GM12878 (cell line): ENCODE results near the gene SLC26A8. TPM values are rescaled to one million over a fixed set of nuclear protein-coding genes. Genes with fewer than 3 reads are reported as not detected.

Experiments
- ATAC-seq: fragments of 200-7000 bp; cut with Tn5 transposase; 3 replicates; pipeline ENCODE4 v1.9.1; 2020; ENCODE audit warnings: mild to moderate bottlenecking, moderate library complexity
- BruUV-seq: library from RNA; stranded (reverse); fragments of 400-500 nt; replicated peaks from 2 replicates; lab custom pipeline; 2021; lab: Mats Ljungman, UMichigan
- CTCF ChIA-PET: fragments of 300-600 bp; sonication (Branson Sonifier 250); formaldehyde crosslinking; extraction: SDS; loops from one replicate; lab custom pipeline; 2021; ENCODE audit warnings: inconsistent platforms; lab: Yijun Ruan, JAX
- POLR2A ChIA-PET: fragments of 350-600 bp; formaldehyde crosslinking; extraction: SDS; loops from one replicate; lab custom pipeline; 2021; ENCODE audit warnings: inconsistent platforms; lab: Charles Lee
- RAD21 ChIA-PET: fragments of 300-600 bp; sonication (Branson Sonifier 250); formaldehyde crosslinking; loops from one replicate; lab custom pipeline; 2023; ENCODE audit warnings: antibody characterized with exemption; ENCODE audit not compliant: unreplicated experiment; lab: Charles Lee
- SMC1A ChIA-PET: fragments of 300-600 bp; sonication (Branson Sonifier 250); formaldehyde crosslinking; loops from one replicate; lab custom pipeline; 2023; ENCODE audit not compliant: unreplicated experiment, uncharacterized antibody; lab: Charles Lee
- DNase-seq: peaks from one replicate; pipeline ENCODE4 v3.0.0-alpha.2; 2011; ENCODE audit warnings: low read depth, low spot score
- FAIRE-seq: peaks from 3 replicates; lab custom pipeline; 2011; peaks lifted over from hg19 to GRCh38; lab: Jason Lieb, UNC
- H2AFZ ChIP-seq: 2 replicates; pipeline ENCODE4 v1.6.0; 2011; ENCODE audit warnings: low read depth, low read length, control low read depth; ENCODE audit not compliant: control insufficient read depth
- H3K27ac ChIP-seq: 2 replicates; pipeline ENCODE4 v1.5.1; 2011; ENCODE audit warnings: control low read depth; ENCODE audit not compliant: control insufficient read depth, insufficient read depth
- H3K27me3 ChIP-seq, 2 experiments: replicated peaks in 1 of 2; 2 replicates each; pipeline versions ENCODE4 v1.6.0 to v1.6.1; 2011; ENCODE audit warnings: low read length in 1 of 2; ENCODE audit not compliant: control insufficient read depth in 2 of 2, insufficient read depth in 2 of 2
- H3K36me3 ChIP-seq, 2 experiments: 2 replicates each; pipeline ENCODE4 v1.5.1; 2011; ENCODE audit warnings: low read length in 1 of 2; ENCODE audit not compliant: control insufficient read depth in 2 of 2, insufficient read depth in 2 of 2
- H3K4me1 ChIP-seq: 2 replicates; pipeline ENCODE4 v1.6.1; 2011; ENCODE audit warnings: mild to moderate bottlenecking, low read length, moderate library complexity, mixed read lengths; ENCODE audit not compliant: control insufficient read depth, insufficient read depth
- H3K4me2 ChIP-seq: 2 replicates; pipeline ENCODE4 v1.6.0; 2011; ENCODE audit warnings: control low read depth; ENCODE audit not compliant: control insufficient read depth, insufficient read depth
- H3K4me3 ChIP-seq: fragments of 200-600 bp; sonication (generic); 2 replicates; pipeline ENCODE4 v1.5.1; 2016
- H3K79me2 ChIP-seq: 2 replicates; pipeline ENCODE4 v1.6.0; 2011; ENCODE audit warnings: low read length; ENCODE audit not compliant: control insufficient read depth, insufficient read depth
- H3K9ac ChIP-seq: 2 replicates; pipeline ENCODE4 v1.8.0; 2011; ENCODE audit warnings: low read length, control low read depth, mixed read lengths; ENCODE audit not compliant: control insufficient read depth, insufficient read depth
- H3K9me3 ChIP-seq: replicated peaks from 3 replicates; pipeline ENCODE4 v1.5.1; 2011; ENCODE audit warnings: mild to moderate bottlenecking, low read length; ENCODE audit not compliant: control insufficient read depth, insufficient read depth
- H4K20me1 ChIP-seq: 2 replicates; pipeline ENCODE4 v1.6.0; 2011; ENCODE audit not compliant: control insufficient read depth, insufficient read depth
- DPF2 ChIP-seq: fragments of 450-650 bp; IDR thresholded peaks from 2 replicates; pipeline ENCODE4 v1.6.1; 2017; ENCODE audit warnings: mild to moderate bottlenecking
- ESRRA ChIP-seq: IDR thresholded peaks from 2 replicates; pipeline ENCODE4 v1.6.1; 2012; ENCODE audit warnings: mild to moderate bottlenecking, low read length, improper control_type of control experiment
- FOXK2 ChIP-seq: fragments of 450-650 bp; IDR thresholded peaks from 2 replicates; pipeline ENCODE4 v1.6.1; 2017; ENCODE audit warnings: mild to moderate bottlenecking, moderate library complexity
- GATAD2B ChIP-seq: fragments of 450-650 bp; conservative IDR thresholded peaks from 2 replicates; pipeline ENCODE4 v1.6.1; 2017; ENCODE audit warnings: low read depth, mild to moderate bottlenecking, moderate library complexity
- HSF1 ChIP-seq: fragments of 150-350 bp; IDR thresholded peaks from 2 replicates; pipeline ENCODE4 v1.6.1; 2014; ENCODE audit warnings: mild to moderate bottlenecking, low read depth, low read length
- KAT2A ChIP-seq: conservative IDR thresholded peaks from 2 replicates; pipeline ENCODE4 v1.6.1; 2011; ENCODE audit warnings: low read depth, low read length; ENCODE audit not compliant: control insufficient read depth
- MYB ChIP-seq: fragments of 150-350 bp; IDR thresholded peaks from 2 replicates; pipeline ENCODE4 v1.6.1; 2014; ENCODE audit warnings: mild to moderate bottlenecking, low read depth, low read length, borderline replicate concordance
- MYC ChIP-seq: IDR thresholded peaks from 2 replicates; pipeline ENCODE4 v1.6.1; 2011; ENCODE audit warnings: mild to moderate bottlenecking, low read length, moderate library complexity, inconsistent platforms; ENCODE audit not compliant: insufficient read depth, insufficient replicate concordance, insufficient read length, severe bottlenecking
- NFXL1 ChIP-seq: fragments of 450-650 bp; IDR thresholded peaks from 2 replicates; pipeline ENCODE4 v1.6.1; 2017; ENCODE audit warnings: antibody characterized with exemption, mild to moderate bottlenecking, borderline replicate concordance
- NR2C1 ChIP-seq: fragments of 450-650 bp; IDR thresholded peaks from 2 replicates; pipeline ENCODE4 v1.6.1; 2017; ENCODE audit warnings: antibody characterized with exemption, mild to moderate bottlenecking, moderate library complexity
- RFX5 ChIP-seq: IDR thresholded peaks from 2 replicates; pipeline ENCODE4 v1.6.1; 2011; ENCODE audit warnings: low read depth, low read length, improper control_type of control experiment
- TAF1 ChIP-seq: IDR thresholded peaks from 2 replicates; pipeline ENCODE4 v1.6.1; 2011; ENCODE audit warnings: mild to moderate bottlenecking, low read depth, low read length, borderline replicate concordance
- TBL1XR1 ChIP-seq: IDR thresholded peaks from 2 replicates; pipeline ENCODE4 v1.6.1; 2012; ENCODE audit warnings: low read depth, low read length, improper control_type of control experiment
- USF1 ChIP-seq: IDR thresholded peaks from 2 replicates; pipeline ENCODE4 v1.6.1; 2011; ENCODE audit warnings: borderline replicate concordance, low read depth, mild to moderate bottlenecking, moderate library complexity, mixed read lengths, low read length; ENCODE audit not compliant: insufficient read depth; ENCODE audit errors: extremely low read length
- WGBS: methylation state at CpG from one replicate; pipeline ENCODE4 v1.1.6; 2016; ENCODE audit warnings: low lambda C conversion rate; ENCODE audit not compliant: insufficient replicate concordance, insufficient coverage; ENCODE audit errors: missing lambda C conversion rate; 5-methylcytosine and 5-hydroxymethylcytosine counted together
- in situ Hi-C: fragments of 300-500 bp; cut with MboI; formaldehyde crosslinking; loops from 9 replicates; pipeline ENCODE4 v1.14.3; 2018; ENCODE audit warnings: mixed read lengths
- intact Hi-C: fragments of 100-400 bp; cut with micrococcal nuclease; formaldehyde crosslinking; loops from one replicate; pipeline ENCODE4 v1.14.2; 2022; ENCODE audit not compliant: unreplicated experiment
- polyA plus RNA-seq, 11 experiments: library from polyadenylated mRNA; depleted of rRNA in 4 of 11; unstranded in 6 of 11; stranded (reverse) in 5 of 11; fragments of >200 nt; fragmentation: Nextera tagmentation in 4 of 11; fragmentation: Illumina TruSeq in 1 of 11; extraction: Ambion mirVana in 4 of 11; extraction: Trizol in 1 of 11; gene quantifications; 1 replicate in 1 of 11; 2 replicates in 10 of 11; pipeline versions ENCODE4 v1.2.1 to v1.2.3, GENCODE V29; 2011 to 2016; ENCODE audit warnings: inconsistent platforms in 2 of 11, missing spikeins in 2 of 11, low read depth in 1 of 11
- total RNA-seq, 4 experiments: library from RNA; depleted of rRNA in 3 of 4; stranded (reverse); fragments of >200 nt in 3 of 4; fragmentation: Illumina TruSeq in 1 of 4; extraction: Trizol in 1 of 4; gene quantifications; 2 replicates each; pipeline versions ENCODE4 v1.2.1 to v1.2.3, GENCODE V29; 2013 to 2021

SLC26A8 gene
- total and polyA plus RNA-seq, 10 of the 15 experiments (the other 5 are each of a cell fraction or from before 2014, with no cell fraction given), result 0.09 to 0.95 (median 0.27) TPM; not detected in 2

- no TSS peak for BruUV-seq
- in situ Hi-C loops, result no loop called here
- WGBS, result 73% methylated on average over 1 of the region's 1 CpG
- TF ChIP-seq USF1 (no peak), DPF2 (no peak), MYB (no peak), GATAD2B (no peak)
- TF ChIP-seq, all 136 proteins: peak for 0
- ATAC-seq (no peak), FAIRE-seq (no peak), DNase-seq (no peak)
- H3K27ac ChIP-seq, result no peak overlapping the region
- no peaks in the 10 kb centered on the region for H4K20me1 ChIP-seq
- POLR2A ChIA-PET, result interaction anchor here (1.6 kb wide), 1 partner anchor 9 kb away, joined by 8 read pairs; no protein-coding TSS in a partner anchor
- SMC1A ChIA-PET, result no interaction called here
- H3K4me1 ChIP-seq, result no peaks in the 10 kb centered on the region
- CTCF ChIA-PET, result no interaction called here
- RAD21 ChIA-PET, result no interaction called here
- H3K79me2 ChIP-seq, result no peaks in the 10 kb centered on the region
- H2AFZ ChIP-seq, result no peak overlapping the region
- H3K4me2 ChIP-seq, result no peak overlapping the region
- peaks cover 2% of the 10 kb centered on the region; the same call in 2 of the 3 replicates for H3K9me3 ChIP-seq
- H3K4me3 ChIP-seq, result no peak overlapping the region
- H3K36me3 ChIP-seq, result no peaks in the 10 kb centered on the region; a peak in 1 of 4 replicates
- no peak overlapping the region for H3K9ac ChIP-seq
- no peaks in the 10 kb centered on the region; a peak in 1 of 4 replicates for H3K27me3 ChIP-seq
- intact Hi-C loops, result no loop called here
These were observed 87.6 kb downstream of the SLC26A8 start for GRCh38 chr6:35936681-35937359.

- in situ Hi-C loops, result no loop called here
- no peak overlapping the region for H3K9ac ChIP-seq
- CTCF ChIA-PET, result no interaction called here
- no TSS peak for BruUV-seq
- 48% methylated on average over 5 of the region's 5 CpGs for WGBS
- H4K20me1 ChIP-seq, result no peaks in the 10 kb centered on the region
- H3K4me3 ChIP-seq, result no peak overlapping the region
- ATAC-seq (no peak), FAIRE-seq (no peak), DNase-seq (no peak)
- no peaks in the 10 kb centered on the region for H3K79me2 ChIP-seq
- RAD21 ChIA-PET, result no interaction called here
- H3K4me1 ChIP-seq, result no peaks in the 10 kb centered on the region
- intact Hi-C loops, result no loop called here
- H2AFZ ChIP-seq, result no peak overlapping the region
- no peaks in the 10 kb centered on the region; a peak in 1 of 4 replicates for H3K36me3 ChIP-seq
- H3K9me3 ChIP-seq, result peaks cover 2% of the 10 kb centered on the region; the same call in 2 of the 3 replicates
- no peak overlapping the region for H3K4me2 ChIP-seq
- POLR2A ChIA-PET, result no interaction called here
- H3K27me3 ChIP-seq, result no peaks in the 10 kb centered on the region; a peak in 1 of 4 replicates
- no peak overlapping the region for H3K27ac ChIP-seq
- SMC1A ChIA-PET, result no interaction called here
- no peak for TF ChIP-seq MYC
- no peak for TF ChIP-seq NR2C1
- no peak for TF ChIP-seq TBL1XR1
- no peak for TF ChIP-seq FOXK2
- no peak for TF ChIP-seq RFX5
- TF ChIP-seq KAT2A, result no peak
- TF ChIP-seq HSF1, result no peak
- TF ChIP-seq TAF1, result no peak
- TF ChIP-seq ESRRA, result no peak
- no peak for TF ChIP-seq NFXL1
These were observed 89.0 kb downstream of the SLC26A8 start for GRCh38 chr6:35935469-35935868.
